HG03575 (cell line): Measurements from ENCODE around the gene CPEB1.
"Not testable (repeated sequence)": the region's sequence is repeated elsewhere in the genome, so short reads cannot be mapped to it uniquely, and the experiment has no call there.

ENCODE experiments used
- ATAC-seq: cut with Tn5 transposase; IDR thresholded peaks from one replicate; pipeline ENCODE4 v1.9.1; 2021; ENCODE audit not compliant: unreplicated experiment, insufficient number of reproducible peaks, low FRiP score; ENCODE audit errors: extremely low read depth

The CPEB1 gene

DNA sequence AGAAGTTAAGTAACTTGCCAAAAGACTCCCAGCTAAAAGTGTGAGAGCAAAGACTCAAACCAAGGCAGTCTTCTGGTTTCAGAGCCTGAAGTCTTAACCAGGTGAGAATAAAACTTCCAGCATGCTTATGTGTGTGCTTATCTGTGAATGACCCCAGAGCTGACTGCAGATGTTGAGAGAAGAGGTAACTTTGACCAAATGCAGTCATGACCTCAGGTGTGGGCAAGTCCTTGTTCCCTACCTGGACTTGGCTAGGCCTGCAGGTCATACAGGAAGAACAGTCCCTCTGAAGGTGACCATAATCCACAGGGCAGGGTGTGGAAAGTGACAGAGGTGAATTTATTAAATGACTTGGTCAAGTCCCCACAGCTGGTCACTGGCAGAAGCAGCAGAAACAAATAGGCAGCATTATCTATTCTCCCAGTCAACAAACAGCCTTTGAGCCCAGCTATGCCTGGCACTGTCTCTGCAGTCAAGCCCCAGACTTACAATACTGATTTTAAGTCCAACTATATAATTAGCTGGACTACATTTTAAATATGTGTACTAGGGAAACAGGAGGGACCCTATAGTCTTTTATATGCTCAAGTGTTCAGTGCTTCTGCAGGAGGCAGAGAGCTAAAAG, 3.0 kb upstream of the CPEB1 start:
- ATAC-seq, result no peak

DNA sequence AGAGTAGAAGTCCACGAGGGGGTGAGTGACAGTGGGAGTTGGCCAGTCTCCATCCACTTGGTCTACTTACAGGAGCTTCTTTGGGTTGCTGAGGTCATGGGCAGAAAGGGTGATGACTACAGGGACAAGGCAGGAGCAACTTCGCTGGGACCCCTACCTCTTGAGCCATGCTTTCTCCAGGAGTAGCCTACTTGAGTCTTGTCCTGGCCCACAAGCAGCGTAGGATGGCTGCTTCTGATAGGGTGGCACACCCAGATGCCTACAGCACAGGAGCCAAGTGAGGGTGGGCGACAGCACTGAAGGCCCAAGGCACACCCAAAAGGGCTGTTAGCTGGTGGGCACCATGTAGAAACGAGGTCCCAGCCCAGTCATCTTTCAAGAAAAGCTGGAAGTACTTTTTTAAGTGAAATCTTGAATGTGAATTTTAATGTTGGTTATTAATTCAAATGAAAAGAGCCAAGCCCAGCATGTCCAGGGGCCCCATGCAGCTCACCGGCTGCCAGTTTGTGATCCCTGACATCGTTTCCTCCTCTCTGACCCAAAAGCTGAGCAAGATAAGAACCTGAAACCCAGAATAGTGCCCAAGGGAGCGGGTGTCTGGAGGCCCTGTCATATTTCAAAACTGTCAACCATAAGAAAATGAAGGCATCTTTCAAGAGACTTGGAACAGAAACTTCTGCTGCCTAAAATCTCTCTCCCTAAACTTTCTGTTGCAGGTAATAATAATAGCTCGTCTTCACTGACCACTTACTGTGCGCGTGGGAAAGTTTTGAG, 2.2 kb upstream of the CPEB1 start:
- no peak for ATAC-seq

DNA sequence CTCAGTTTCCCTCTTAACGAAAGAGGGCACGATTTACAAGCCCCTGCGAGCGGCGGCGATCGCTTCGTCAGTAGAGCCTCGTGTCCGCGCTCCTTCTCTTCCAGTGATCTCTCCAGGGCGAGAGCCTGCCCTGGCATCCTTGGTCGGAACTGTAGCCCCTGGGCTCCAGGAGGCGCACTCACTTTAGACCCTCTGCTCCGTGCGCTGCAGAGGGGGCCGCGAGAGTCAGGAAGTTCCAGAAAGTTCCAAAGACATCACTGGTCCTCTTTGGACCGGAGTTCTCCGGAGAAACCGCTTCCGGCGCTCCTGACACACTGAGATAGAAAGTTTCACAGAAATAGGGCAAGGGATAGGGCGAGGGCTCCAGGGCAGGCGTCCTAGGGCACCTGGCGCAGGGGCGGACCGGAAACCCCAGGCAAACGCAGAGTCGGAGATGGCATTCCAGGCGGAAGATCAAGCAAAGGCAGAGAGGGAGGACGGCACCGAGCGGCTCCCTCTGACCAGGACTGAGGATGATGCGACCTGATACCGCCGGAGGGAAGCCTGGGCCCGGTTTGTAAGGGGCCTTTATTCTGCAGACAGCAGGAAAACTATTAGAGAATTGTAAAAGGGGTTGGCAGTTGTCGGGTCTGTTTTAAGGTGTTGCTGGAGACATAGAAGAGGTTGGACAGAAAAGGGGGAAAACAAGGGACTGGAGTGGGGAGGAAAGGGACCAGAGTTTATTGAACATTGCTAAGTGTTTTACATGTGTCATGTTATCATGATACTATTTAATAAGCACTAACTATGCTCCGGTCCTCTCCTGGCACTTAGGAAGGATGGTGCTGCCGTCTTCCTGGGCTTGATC, 1.3 kb upstream of the CPEB1 start:
- ATAC-seq, result no peak

DNA sequence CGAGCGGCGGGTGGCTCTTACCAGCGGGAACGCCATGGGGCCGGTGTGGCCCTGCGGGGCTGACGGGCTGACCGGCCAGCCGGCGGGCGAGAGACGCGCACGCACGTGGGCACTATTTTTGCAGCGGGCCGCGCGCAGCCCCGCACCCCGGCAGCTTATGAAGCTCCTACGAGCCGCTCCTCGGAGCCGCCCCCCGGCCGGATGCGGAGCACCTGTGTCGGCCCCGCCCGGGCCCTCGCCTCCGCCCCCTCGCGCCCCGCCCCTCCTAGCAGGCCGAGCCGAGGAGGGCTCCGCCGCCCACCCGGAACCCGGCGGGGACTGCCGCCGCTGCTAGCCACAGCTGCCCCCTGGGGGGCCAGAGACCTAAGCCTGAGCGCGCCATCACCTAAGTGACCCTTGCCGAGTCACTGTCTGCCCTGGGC, 683 bp upstream of the CPEB1 start:
- ATAC-seq, result no peak

DNA sequence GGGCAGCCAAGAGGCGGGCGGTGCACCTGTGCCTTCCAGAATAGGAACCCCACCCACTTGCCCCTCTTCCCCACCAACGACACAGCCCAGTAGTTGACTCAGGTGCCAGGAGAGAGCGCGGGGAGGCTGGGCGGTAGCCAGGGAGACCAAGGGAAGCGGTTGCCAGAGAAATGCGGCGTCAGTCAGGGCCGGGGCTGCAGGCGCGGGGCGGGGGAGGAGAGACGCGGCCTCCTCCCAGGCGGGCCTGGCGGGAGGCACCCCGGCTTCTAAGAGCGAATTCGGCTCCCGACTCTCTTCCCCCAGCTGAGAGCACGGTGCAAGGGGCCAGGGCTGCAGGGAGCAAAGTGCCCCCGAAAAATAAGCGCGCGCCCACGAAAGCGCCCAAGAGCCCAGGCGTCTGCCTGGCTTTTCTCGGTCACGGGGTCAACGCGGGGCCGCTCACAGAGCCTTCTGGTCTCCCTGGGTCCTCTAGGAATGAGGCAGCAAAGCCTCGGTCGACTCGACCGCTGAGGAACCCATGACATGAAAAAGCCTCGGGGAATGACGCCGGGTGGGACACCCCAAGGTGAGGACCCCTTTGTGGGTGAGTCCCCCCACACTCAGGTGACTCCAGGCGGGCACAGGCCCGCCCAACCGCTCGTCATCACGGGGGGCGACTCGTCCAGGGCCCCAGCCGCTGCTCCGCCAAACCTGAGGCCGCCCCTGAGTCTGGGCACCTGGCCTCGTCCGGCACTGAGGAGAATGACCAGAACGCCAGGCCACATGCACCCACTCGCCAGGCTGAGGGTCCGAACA, 716 bp downstream of the CPEB1 start:
- no peak for ATAC-seq

DNA sequence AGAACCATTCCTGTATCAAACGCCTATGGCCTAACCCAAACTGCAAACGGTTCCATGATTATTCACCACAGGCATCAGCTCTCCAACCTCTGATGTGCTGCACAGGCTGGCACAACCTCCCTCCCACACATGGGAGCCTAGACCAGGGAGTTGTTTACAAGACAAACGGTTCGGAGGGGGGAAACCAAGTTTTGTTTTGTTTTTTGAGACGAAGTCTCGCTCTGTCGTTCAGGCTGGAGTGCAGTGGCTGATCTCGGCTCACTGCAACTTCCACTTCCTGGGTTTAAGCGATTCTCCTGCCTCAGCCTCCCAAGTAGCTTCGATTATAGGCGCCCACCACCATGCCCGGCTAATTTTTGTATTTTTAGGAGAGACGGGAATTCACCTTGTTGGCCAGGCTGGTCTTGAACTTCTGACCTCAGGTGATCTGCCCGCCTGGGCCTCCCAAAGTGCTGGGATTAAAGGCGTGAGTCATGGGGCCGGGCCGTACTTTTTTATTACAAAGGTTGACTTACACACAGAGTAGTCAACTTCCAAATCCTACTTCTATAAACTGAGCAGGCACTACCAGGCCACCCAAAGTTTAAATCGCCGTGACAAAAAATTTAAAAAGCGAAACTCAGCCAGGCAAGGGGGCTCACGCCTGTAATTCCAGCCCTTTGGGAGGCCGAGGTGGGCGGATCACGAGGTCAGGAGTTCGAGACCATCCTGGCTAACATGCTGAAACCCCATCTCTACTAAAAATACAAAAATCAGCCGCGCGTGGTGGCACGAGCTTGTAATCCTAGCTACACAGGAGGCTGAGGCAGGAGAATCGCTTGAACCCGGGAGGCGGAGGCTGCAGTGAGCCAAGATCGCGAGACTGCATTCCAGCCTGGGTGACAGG, 2.0 kb downstream of the CPEB1 start:
- ATAC-seq, result not testable (repeated sequence)

DNA sequence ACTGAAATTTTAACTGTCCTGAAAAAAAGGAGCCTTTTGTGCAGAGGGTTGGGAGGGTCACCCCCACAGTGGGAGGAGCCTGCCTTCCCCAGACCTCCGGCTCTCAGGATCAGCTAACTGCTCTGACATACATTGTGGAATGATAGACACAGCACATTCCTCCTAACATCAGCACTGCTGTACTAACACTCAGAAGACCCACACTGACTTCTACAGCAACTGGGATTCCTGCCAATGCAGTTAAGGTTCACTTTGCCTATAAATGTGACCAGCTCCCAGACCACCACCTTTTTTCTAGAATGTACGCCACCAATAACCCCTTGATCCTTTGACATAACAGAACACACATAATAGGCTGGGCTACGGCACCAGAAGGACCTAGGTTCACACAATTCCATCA, 3.2 kb downstream of the CPEB1 start:
- ATAC-seq, result no peak

DNA sequence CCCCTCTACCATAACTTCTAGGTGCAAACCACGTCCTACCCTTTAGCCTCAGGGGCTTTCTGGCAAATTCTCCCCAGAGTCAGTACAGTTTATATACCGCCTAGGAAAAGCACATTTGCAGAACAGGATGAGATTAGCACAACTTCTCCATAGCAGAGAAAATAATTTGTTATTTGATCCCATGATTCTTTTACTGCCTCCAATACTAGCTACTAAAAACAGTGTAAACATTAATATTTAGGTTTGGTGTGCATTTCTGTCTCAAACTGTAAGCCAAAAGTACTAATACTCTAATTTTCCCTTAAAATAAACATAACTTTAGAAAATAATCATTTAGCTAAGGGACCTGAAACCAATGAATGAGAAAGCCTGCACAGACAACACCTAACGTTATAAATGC, 4.5 kb downstream of the CPEB1 start:
- no peak for ATAC-seq

DNA sequence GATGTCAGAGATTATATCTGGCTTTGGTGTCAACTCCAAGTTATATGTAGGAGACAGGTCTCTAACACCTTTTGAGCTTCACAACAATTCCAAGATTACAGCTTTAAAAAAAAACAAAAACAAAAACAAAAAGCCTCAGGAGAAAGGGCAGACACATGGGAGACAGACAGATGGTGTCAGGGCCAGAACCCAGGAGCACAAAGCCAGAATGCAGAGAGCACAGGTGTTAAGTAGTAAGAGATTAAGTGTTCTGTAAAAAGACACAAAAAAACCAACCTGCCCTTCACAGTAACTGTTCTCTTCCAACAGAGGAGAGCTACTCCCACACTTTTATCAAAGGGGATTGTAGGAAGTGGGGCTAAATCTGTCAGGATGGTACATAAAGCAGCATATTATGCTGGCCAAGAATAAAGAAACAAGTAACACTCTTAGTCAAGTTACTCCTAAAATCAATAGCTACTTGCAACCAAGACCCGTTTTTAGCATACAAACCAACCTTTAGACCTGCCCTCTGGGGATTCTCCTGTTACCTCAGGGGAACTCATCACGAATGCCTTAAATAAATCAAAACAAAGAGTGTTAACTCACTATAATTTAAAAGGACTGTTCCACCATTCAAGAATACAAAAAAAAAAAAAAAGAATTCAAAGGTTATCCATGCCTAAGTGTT, 5.9 kb downstream of the CPEB1 start:
- no peak for ATAC-seq

DNA sequence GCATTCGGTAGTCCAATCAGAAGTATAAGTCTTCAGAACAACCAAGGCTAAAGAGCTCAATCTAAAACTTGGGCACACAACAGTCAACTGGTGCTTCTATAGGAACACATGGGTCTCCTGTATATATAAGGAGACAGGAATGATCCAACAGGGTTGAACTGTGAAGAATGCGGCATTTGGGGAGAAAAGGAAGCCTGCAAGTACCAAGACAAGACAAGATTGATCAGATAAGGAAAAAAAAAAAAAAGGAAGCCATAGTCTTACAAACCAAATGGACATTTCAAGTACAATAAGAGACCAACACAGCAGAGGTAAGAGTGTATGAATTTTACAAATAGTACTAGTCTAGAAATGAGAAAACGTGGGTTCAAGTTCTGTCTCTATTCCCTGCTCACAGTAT, 6.5 kb downstream of the CPEB1 start:
- ATAC-seq, result no peak

DNA sequence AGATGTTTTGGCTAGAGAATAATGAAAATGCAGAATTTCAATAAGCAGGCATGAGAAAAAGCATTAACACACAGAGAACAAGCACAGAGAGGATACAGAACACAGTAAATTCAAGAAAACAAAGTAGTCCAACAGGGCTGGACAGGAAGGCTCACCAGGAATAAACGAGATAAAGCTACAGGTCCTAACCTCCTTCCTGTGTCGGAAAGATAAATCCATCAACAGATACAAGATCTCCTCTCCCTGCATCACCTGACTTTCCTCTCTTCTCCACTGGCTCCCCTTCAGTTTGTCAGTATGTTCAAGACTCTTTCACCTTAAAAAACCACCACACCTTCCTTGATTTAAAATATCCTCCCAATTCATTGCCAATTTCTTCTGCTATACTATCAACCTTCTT, 11.4 kb downstream of the CPEB1 start:
- ATAC-seq, result no peak

DNA sequence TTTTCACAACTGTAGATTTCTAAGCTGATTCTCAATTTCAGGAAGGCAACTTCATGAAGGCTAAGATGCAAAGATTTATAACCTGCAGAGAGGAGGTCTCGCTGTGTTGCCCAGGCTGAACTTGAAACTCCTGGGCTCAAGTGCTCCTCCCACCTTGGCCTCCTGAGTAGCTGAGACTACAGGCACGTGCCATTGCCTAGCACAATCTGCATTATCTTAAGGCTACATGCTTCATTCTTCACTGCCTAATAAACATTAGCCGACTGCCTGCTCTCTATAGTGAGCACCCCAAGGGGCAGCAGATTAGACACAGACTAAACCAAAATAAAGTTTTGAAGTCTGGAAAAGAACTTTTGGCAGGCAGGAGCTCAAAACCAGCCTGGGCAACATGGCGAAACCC, 17.1 kb downstream of the CPEB1 start:
- ATAC-seq, result no peak

DNA sequence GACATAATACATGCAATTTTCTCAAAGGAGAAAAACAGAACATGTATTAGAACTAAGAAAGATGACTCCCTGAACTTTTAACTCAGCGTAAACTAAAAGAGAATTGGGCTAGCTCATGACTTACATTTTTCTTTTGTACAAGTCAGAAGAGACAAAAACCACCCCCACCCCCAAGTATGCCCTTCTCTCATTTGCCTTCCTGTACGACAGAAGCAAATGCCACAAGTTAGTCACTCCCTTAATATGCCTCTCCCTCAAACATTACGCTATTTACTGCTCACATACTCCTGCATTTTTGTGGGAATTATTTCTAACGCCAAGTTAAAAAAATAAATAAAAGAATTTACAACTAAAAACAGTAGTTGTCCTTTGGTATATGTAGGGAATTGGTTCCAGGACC, 22.0 kb downstream of the CPEB1 start:
- ATAC-seq, result no peak

DNA sequence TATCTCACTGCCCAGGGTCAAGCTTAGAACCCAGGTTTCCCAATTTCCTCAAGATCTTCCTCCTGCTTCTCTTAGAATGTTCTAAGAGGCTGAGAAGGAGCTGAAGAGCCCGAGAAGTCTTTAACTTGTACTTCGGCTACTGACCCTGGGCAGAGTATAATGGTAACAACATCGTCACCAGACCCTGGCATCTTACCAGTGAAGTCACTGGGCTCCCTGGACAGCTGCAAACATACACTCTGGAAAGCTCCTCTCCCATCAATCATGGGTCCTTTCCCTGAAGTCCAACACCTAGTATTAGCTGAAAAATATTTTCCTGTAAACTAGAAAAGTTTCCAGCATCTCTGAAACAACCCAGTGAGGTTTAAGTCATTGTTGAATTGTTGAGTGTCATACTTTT, 22.7 kb downstream of the CPEB1 start:
- no peak for ATAC-seq

DNA sequence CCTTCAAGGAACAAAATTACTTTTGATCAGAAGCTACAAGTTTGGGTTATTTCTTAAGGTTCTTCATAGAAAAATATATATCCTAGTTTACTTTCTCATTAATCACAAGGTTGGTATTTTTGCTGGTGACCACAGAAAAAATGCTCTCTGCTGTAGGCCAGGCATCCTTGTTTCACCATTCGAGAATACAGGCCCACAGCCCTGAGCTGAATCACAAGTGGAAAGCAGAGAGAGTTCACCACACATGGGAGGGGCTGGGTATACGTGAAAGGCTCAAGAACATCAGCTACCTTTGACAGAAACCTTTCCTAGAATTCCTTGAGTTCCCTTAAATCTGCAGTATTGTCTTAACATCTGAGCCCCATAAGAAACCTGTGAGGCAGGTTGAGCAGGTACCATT, 23.2 kb downstream of the CPEB1 start:
- no peak for ATAC-seq

DNA sequence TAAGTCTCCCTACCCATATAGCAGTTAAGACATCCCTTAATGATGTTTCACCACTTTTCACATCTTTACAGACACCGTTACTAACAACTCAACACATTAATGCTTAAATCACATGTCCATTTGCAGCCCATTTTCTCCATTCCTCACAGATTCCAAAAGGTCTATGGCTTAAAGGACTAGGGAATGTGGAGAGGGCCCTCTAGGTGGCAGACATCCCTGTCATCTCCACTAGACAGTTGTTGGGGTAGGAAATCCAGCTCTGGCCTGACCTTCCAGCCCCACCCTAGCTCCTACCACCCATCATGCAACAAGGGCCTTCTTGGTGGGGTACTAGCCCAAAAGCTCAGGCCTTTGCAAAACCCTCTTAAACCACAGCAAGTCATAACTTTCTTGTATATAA, 25.2 kb downstream of the CPEB1 start:
- no peak for ATAC-seq

DNA sequence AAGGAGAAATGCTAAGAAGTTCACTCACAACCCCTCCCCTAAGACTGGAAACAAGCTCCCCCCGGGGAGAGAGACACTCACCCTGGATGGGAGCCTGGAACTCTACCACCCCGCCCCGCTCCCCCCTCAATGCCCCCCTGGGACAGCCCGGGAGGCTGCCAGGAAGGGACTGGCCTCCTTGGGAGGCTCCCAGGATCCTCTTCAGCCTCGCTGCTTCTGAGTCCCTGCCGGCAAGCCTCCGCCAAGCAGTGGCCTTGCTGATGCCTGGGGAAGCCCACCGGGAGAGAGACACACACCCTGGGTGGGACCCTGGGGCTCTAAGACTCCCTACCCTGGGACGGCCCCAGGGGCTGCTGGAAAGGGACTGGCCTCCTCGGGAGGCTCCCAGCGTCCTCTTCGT, 33.4 kb downstream of the CPEB1 start:
- ATAC-seq, result no peak

DNA sequence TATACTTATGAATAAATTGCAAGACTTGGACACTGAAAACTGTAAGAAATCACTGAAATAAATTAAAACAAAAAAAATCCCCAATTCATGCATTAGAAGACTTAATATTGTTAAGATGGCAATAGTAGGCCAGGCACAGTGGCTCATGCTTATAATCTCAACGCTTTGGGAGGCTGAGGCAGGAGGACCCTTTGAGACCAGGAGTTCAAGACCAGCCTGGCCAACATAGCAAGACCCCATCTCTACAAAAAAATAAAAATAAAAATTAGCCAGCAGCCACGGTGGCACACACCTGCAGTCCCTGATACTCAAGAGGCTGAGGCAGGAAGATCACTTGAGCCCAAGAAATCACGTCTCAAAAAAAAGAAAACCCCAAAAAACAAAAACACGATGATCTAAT, 35.8 kb downstream of the CPEB1 start:
- no peak for ATAC-seq
